ENCODE results near the gene IDH3B. TPM values are rescaled to one million over a fixed set of nuclear protein-coding genes. Genes with fewer than 3 reads are reported as not detected.

IDH3B gene
- total and polyA plus RNA-seq, 2 of the 8 experiments (the other 6 are each of a cell fraction or from before 2014, with no cell fraction given): 110 to 167 TPM

- Histone ChIP-seq H4K20me1 (replicated peaks in 1 of 2; ENCODE audit: control insufficient read depth in 1 of 2, insufficient read depth in 2 of 2, low read length in 2 of 2) (peaks cover 5 to 9% of the 10 kb centered on the region in 2 experiments), H3K4me1 (replicated peaks in 1 of 4; ENCODE audit: control insufficient read depth in 3 of 4, insufficient read depth in 4 of 4, low read length in 3 of 4) (peaks cover 0 to 32% (median 24%) of the 10 kb centered on the region in 4 experiments; a peak in 6 of 7 replicates), H2BK5ac (ENCODE audit: low read depth, low read length) (no peak overlapping the region), H3K23me2 (ENCODE audit: low read depth, low read length) (peaks cover 3% of the 10 kb centered on the region; the same call in 1 of the 2 replicates), H3K79me1 (ENCODE audit: low read depth, low read length) (no peaks in the 10 kb centered on the region), H2BK15ac (ENCODE audit: low read length) (no peak overlapping the region), H3K36me3 (ENCODE audit: control insufficient read depth in 2 of 4, insufficient read depth in 4 of 4, low read length in 3 of 4) (no peaks in the 10 kb centered on the region; a peak in 1 of 8 replicates), H2BK20ac (ENCODE audit: low read length) (no peak overlapping the region), H3K9me3 (ENCODE audit: insufficient read depth in 2 of 2, low read depth in 1 of 2, low read length in 1 of 2) (no peaks in the 10 kb centered on the region), H3K27me3 (replicated peaks in 1 of 4; ENCODE audit: control insufficient read depth in 3 of 4, extremely low read depth in 1 of 4, insufficient read depth in 3 of 4, low read length in 3 of 4) (peaks cover 23 to 72% (median 59%) of the 10 kb centered on the region in 4 experiments), H3K4ac (replicated peaks; ENCODE audit: insufficient read length, low read depth, low read length) (no peak overlapping the region), H2BK120ac (replicated peaks; ENCODE audit: low read depth, low read length) (no peak overlapping the region), H3K18ac (ENCODE audit: extremely low read depth, low read length) (no peak overlapping the region), H3K56ac (replicated peaks; ENCODE audit: insufficient read length, low read depth, low read length) (no peak overlapping the region), H4K5ac (ENCODE audit: insufficient read length, low read depth, low read length) (no peak overlapping the region), H4K8ac (ENCODE audit: extremely low read depth, insufficient read depth, low read length) (no peak overlapping the region; the same call in 1 of the 2 replicates), H3K9ac (replicated peaks in 1 of 4; ENCODE audit: extremely low read depth in 1 of 4, low read depth in 3 of 4, low read length in 3 of 4) (no peak overlapping the region), H3K27ac (ENCODE audit: low read depth, low read length) (no peak overlapping the region), H3K14ac (ENCODE audit: insufficient read length) (no peak overlapping the region), H3K79me2 (ENCODE audit: control insufficient read depth in 1 of 2, insufficient read depth in 2 of 2, low read length in 2 of 2) (no peaks in the 10 kb centered on the region), H3K23ac (ENCODE audit: insufficient read length) (no peak overlapping the region), H2BK12ac (ENCODE audit: low read depth, low read length) (0 out of 2 replicates have a peak overlapping the region, but pooled peaks have one; percentile 7), H2AFZ (ENCODE audit: low read length) (no peak overlapping the region), H3K4me2 (ENCODE audit: insufficient read depth in 1 of 2, low read depth in 2 of 2, low read length in 2 of 2) (no peak overlapping the region), H3K4me3 (ENCODE audit: extremely low read depth in 1 of 4, insufficient read depth in 2 of 4, low read depth in 3 of 4, low read length in 4 of 4) (no peak overlapping the region), H4K91ac (replicated peaks; ENCODE audit: insufficient read length, low read length) (no peak overlapping the region), H2AK5ac (ENCODE audit: low read depth, low read length) (no peak overlapping the region)
- WGBS, 2 experiments (ENCODE audit: extremely low coverage in 1 of 2, insufficient coverage in 1 of 2, insufficient read length in 1 of 2, insufficient replicate concordance in 2 of 2, low coverage in 1 of 2, low lambda C conversion rate in 2 of 2, missing lambda C conversion rate in 1 of 2): 77% methylated on average over 4 of the region's 4 CpGs; no CpG with 5 or more reads in 1 of the 2 experiments
- peak in 1 of 2 experiments; percentile 36 for DNase-seq (ENCODE audit: low read depth in 1 of 2, low spot score in 2 of 2)
- FAIRE-seq: no peak
- POLR2A ChIA-PET (ENCODE audit: partially characterized antibody): interaction anchor here (1.4 kb wide), 1 partner anchor 45 kb away, joined by 3 read pairs; no protein-coding TSS in a partner anchor
- TF ChIP-seq KDM1A (IDR thresholded peaks at IDR 0.05; ENCODE audit: borderline replicate concordance, low read length) (no peak), NANOG (IDR thresholded peaks at IDR 0.05; ENCODE audit: insufficient read depth, low read depth, low read length, poor library complexity, severe bottlenecking) (no peak), CHD2 (IDR thresholded peaks at IDR 0.05; ENCODE audit: low read length) (no peak), EGR1 (IDR thresholded peaks at IDR 0.05; ENCODE audit: borderline replicate concordance, low read depth, low read length) (no peak), HDAC2 (IDR thresholded peaks at IDR 0.05; ENCODE audit: borderline replicate concordance in 1 of 2, low read depth in 2 of 2, low read length in 2 of 2) (no peak), NRF1 (IDR thresholded peaks at IDR 0.05; ENCODE audit: low read depth, low read length) (no peak), POLR2A (IDR thresholded peaks at IDR 0.05; ENCODE audit: control extremely low read depth in 1 of 2, low read depth in 2 of 2, low read length in 2 of 2) (no peak), SP1 (IDR thresholded peaks at IDR 0.05; ENCODE audit: low read depth, low read length) (no peak), SIX5 (IDR thresholded peaks at IDR 0.05; ENCODE audit: low read depth, low read length) (no peak), MAFK (IDR thresholded peaks at IDR 0.05; ENCODE audit: low read depth, low read length) (no peak), YY1 (IDR thresholded peaks at IDR 0.05; ENCODE audit: low read depth, low read length) (no peak)
- CTCF ChIA-PET (ENCODE audit: partially characterized antibody): interaction anchor here (1.2 to 8.4 kb wide), 6 partner anchors 10 to 56 kb away, joined by 3 to 75 read pairs (median 44); no protein-coding TSS in a partner anchor
These were observed 34.3 kb upstream of the IDH3B start for GRCh38 chr20:2698186-2698817.

All from H1 (cell line).